ELF-1 (cell line): ENCODE measurements around the gene AARS2.
"Not testable (repeated sequence)": the region's sequence is repeated elsewhere in the genome, so short reads cannot be mapped to it uniquely, and the experiment has no call there.

Source experiments
- DNase-seq: peaks from one replicate; pipeline ENCODE4 v3.0.0-alpha.2; 2016; ENCODE audit warnings: low read depth, low spot score

The AARS2 gene

GRCh38 chr6:44312901-44313788 lies at the start of gene AARS2:
Gene AARS2 (minus strand): TSS chr6:44313347. CDS start chr6:44313323, 24 bp downstream.
- DNase-seq, result peak; percentile 95

GRCh38 chr6:44361947-44362346 lies 48.8 kb upstream of the AARS2 start:
- no peak for DNase-seq

- no peak for DNase-seq
Measured at GRCh38 chr6:44359973-44360372, 46.8 kb upstream of the AARS2 start.

GRCh38 chr6:44356487-44356886 lies 43.3 kb upstream of the AARS2 start:
- DNase-seq, result no peak

- no peak for DNase-seq
Measured at GRCh38 chr6:44355640-44356039, 42.5 kb upstream of the AARS2 start.

- no peak for DNase-seq
Measured at GRCh38 chr6:44353336-44353735, 40.2 kb upstream of the AARS2 start.

- DNase-seq, result no peak
Measured at GRCh38 chr6:44352259-44352658, 39.1 kb upstream of the AARS2 start.

GRCh38 chr6:44350650-44350994 lies 37.5 kb upstream of the AARS2 start:
- not testable (repeated sequence) for DNase-seq

- DNase-seq, result peak; percentile 44
Measured at GRCh38 chr6:44349904-44350649, 36.9 kb upstream of the AARS2 start.

GRCh38 chr6:44346818-44347217 lies 33.7 kb upstream of the AARS2 start:
- DNase-seq, result not testable (repeated sequence)

- peak; percentile 61 for DNase-seq
Measured at GRCh38 chr6:44342489-44342888, 29.3 kb upstream of the AARS2 start, which contains the start of gene SPATS1. Gene SPATS1 (plus strand): TSS chr6:44342650. CDS start chr6:44343096, 446 bp downstream.

GRCh38 chr6:44342052-44342451 lies 28.9 kb upstream of the AARS2 start:
- no peak for DNase-seq

- no peak for DNase-seq
Measured at GRCh38 chr6:44341095-44341890, 28.1 kb upstream of the AARS2 start.

GRCh38 chr6:44339763-44340625 lies 26.8 kb upstream of the AARS2 start:
- DNase-seq, result no peak

- DNase-seq, result no peak
Measured at GRCh38 chr6:44339301-44339700, 26.2 kb upstream of the AARS2 start.

GRCh38 chr6:44338228-44339122 lies 25.3 kb upstream of the AARS2 start:
- peak; percentile 84 for DNase-seq

- DNase-seq, result no peak
Measured at GRCh38 chr6:44335631-44336030, 22.5 kb upstream of the AARS2 start.

GRCh38 chr6:44333942-44334341 lies 20.8 kb upstream of the AARS2 start:
- no peak for DNase-seq

GRCh38 chr6:44333273-44333919 lies 20.2 kb upstream of the AARS2 start:
- no peak for DNase-seq
